IPS-11a (cell line): ENCODE measurements around the gene DTYMK.
"Not testable (repeated sequence)": the region's sequence is repeated elsewhere in the genome, so short reads cannot be mapped to it uniquely, and the experiment has no call there.

Source experiments
- H3K4me3 ChIP-seq: one replicate; pipeline ENCODE4 v1.5.1; 2013; ENCODE audit warnings: low read depth, low read length, control low read depth

DTYMK gene, protein sequence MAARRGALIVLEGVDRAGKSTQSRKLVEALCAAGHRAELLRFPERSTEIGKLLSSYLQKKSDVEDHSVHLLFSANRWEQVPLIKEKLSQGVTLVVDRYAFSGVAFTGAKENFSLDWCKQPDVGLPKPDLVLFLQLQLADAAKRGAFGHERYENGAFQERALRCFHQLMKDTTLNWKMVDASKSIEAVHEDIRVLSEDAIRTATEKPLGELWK

DNA sequence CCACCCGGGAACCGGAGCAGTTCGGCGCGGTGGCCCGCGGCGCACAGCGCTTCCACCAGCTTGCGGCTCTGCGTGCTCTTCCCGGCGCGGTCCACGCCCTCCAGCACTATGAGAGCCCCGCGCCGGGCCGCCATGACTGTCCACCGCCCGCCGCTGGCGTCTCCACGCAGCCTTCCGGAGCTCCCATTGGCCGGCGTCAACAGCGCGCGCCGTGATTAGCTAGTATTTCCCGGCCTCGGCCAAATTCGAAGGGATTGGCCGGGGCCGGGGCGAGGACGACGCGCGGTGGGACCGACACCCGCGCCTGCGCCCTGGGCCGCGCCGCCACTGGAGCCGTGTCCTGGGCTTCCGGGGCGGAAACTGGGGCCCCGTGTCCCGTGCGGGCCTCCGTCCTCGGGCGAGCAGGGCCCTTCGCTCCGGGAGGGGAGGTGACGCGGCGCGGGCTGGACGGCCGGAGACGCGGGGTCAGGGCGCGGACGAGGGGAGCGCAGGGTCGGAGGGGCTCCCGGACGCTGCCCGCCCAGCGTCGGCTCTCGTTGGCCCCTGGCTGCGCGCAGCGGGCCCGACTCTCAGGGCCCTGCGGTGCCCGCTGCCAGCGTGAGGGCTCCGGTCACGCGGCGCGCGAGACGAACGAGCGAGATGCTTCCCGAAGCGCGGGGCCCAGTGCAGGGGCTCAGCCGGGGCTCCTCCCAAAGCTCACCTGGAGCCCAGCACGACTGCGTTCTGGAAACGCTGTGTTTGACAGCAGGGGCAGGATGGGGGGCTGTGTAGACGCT, at the start of gene DTYMK:
Gene DTYMK, minus strand, starts transcription at position 166 of the 776 bp plus-strand sequence. Its CDS starts 32 bp downstream, at position 134.
- H3K4me3 ChIP-seq: peak within 1 kb of the TSS; percentile 82

DNA sequence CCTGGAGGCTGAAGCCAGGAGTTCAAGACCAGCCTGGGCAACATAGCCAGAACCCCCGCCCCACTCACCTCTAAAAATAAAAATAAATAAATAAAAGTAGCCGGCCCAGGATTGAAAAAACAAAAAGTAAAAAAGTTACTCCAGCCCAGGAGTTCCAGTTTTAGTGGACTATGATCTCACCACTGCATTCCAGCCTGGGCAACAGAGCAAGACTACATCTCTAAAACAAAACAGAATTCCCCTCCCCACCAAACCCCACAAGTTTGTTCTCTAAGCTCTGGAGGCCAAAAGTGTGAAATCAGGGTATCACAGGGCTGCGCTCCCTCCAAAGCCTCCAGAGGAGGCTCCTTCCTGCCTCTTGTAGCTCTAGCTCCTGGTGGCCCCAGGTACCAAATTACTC, 49.5 kb upstream of the DTYMK start:
- H3K4me3 ChIP-seq: no peak overlapping the region

DNA sequence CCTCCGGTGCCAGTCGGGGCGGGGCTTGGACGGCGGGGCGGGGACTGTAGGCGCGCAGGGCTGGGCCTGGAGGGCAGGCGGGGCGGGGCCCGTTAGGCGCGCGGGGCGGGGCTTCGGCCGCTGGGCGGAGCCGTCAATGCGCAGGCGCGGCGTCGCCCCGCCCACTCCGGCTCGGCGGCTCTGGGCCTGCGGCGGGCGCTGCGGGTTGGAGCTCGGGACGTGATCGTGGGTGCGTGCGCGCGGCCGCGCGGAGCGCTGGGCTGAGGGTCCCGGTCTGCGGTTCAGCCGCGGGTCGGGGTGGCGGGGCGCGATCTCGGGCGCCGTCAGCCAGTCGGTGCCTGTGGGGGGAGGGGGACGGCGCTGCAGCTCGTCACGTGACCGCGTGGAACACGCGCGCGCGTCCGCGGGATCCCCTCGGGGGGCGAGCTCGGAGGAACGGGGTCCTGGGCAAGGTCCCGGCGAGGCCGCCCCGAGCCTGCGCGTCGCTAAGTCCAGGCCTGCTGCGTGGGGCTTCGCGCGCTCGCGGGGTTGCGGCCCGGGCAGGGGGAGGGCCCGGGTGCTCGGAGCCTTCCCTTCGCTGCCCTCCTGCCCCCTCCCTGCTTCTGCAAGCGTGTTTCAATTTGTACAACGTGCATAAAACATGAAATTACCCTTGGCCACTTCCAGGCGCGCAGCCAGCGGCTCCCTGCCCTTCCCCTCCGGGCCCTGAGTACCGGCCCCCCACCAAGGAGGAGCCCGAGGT, 48.0 kb upstream of the DTYMK start, which contains the start of gene D2HGDH:
Gene D2HGDH, plus strand, starts transcription at position 164 of the 742 bp plus-strand sequence. CDS start 595 bp downstream, outside the sequence.
- H3K4me3 ChIP-seq: peak within 1 kb of the TSS; percentile 78

DNA sequence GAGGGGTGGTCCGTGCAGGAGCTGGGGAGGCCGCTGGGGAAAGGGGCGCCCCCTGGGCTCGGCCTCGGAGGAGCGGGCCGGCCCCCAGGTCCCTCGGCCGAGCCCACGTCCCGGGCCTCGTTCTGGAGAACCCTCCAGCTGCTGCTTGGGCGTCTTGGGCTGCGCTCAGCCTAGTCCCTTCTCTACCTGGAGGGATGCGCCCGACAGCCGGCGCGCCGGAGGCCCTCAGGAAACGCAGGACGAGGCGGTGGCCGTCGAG, 47.5 kb upstream of the DTYMK start:
- peak overlapping the region; percentile 20 for H3K4me3 ChIP-seq

DNA sequence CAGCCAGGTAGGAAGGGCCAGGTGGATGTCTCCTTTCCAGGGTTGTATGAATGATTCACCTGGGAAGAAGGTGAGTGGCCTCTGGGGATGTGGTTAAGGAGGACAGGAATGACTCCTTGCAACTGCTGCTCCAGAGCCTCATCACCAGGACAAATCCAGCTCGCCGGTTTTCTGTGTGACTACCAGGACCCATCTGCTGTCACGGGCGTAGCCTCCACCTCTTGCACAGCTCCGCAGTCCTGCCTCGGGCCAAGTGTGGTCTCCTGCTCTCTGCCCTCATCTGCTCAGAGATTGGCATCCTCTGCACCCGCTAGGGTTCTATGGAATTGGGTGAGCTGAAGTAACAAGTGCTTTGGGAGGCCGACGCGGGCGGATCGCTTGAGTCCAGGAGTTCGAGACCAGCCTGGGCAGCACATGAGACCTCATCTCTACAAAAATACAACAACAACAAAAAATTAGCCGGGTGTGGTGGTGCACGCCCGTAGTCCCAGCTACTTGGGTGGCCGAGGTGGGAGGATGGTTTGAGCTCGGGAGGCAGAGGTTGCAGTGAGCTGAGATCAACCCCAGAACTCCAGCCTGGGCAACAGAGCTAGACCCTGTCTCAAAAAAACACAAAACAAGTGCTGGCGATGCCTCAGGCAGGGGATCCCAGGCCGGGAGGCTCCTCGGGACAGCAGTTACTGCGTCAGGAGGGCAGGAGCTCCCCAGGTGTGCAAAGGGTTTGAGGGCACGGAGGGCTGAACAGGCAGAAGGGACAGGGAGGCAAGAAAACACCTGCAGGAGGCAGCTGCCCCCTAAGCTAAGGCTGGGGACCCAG, 47.0 kb upstream of the DTYMK start:
- peak overlapping the region; percentile 20 for H3K4me3 ChIP-seq

DNA sequence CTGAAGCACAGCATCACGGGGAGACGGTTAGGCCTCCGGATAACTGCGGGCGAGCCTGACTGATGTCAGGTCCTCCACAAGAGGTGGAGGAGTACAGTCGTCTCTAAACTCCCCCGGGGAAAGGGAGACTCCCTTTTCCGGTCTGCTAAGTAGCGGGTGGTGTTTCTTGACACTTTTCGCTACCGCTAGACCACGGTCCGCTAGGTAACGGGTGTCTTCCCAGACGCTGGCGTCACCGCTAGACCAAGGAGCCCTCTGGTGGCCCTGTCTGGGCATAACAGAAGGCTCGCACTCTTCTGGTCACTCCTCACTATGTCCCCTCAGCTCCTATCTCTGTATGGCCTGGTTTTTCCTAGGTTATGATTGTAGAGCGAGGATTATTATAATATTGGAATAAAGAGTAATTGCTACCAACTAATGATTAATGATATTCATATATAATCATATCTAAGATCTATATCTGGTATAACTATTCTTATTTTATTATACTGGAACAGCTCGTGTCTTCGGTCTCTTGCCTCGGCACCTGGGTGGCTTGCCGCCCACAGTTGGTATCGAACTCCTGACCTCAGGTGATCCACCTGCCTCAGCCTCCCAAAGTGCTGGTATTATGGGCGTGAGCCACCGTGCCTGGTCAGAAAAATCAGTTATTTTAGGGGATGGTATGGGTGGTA, 46.0 kb upstream of the DTYMK start:
- H3K4me3 ChIP-seq: not testable (repeated sequence)

DNA sequence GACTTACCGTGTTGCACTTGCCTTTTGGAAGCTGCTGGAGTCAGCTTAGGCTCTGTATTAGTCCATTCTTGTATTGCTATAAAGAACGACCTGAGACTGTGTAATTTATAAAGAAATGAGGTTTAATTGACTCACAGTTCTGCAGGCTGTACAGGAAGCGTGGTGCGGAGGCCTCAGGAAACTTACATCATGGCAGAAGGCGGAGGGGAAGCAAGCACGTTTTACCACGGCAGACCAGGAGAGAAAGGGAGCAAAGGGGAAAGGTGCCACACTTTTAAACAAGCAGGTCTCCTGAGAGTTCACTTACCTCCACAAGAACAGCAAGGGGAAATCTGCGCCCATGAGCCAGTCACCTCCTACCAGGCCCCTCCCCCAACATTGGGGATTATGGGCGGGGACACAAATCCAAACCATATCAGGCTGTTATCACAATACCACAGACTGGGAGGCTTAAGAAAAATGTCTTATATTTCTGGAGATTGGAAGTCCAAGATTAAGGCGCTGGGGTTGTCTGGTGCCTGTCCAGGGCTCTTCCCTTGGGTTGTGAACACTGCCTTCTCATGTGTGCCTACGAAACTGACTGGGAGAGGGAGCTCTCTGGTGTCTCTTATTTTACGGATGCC, 44.2 kb upstream of the DTYMK start:
- no peak overlapping the region for H3K4me3 ChIP-seq

DNA sequence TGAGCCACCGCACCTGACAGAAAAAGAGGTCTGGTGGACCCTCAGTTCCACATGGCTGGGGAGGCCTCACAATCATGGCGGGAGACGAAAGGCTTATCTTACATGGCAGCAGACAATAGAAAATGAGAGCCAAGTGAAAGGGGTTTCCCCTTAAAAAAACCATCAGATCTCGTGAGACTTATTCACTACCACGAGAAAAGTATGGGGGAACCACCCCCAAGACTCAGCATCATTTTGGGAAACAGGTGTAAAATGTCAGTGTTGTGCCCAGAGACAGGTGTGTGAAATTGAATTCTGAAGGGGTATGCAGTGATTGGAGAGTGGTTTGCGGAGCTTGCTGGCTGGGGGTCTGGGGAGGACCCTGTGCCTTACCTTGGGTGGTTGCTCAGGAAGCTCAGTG, 43.3 kb upstream of the DTYMK start:
- H3K4me3 ChIP-seq: no peak overlapping the region

DNA sequence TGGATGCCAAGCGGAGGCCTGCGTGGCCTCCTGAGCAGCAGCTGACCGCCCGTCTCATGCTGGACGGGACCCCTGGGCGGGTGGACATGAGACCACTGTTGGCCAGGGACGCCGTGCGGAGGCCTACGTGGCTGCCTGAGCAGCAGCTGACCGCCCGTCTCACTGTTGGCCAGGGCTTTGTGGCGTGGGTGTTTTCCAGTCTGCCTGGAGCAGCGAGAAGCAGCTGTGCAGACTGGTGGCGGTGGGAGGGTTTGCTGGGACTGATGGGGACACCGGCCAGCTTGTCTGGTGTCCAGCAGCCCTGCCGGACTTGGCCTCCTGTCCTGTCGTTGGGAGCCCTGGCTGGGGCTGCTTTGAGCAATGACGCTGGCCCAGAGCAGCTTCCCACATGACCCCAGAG, 42.0 kb upstream of the DTYMK start:
- H3K4me3 ChIP-seq: no peak overlapping the region

DNA sequence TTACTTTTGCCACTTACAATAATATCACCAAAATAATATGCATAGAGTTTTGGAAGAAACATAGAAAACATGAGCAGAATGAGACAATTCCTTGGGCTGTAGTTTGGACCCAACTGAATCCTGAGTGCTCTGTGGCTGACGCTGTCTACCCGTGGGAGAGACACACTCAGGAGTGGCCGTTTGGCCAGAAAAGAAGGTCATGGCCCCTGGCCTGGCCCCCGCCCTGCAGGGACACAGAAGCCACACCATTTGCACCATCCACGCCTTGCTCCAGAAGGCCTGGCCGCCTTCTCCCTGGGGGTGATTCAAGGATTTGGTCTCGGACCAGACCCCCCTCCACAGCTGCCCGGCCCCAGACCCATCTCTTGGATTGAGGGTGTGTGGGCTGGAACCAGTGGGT, 41.4 kb upstream of the DTYMK start:
- no peak overlapping the region for H3K4me3 ChIP-seq

DNA sequence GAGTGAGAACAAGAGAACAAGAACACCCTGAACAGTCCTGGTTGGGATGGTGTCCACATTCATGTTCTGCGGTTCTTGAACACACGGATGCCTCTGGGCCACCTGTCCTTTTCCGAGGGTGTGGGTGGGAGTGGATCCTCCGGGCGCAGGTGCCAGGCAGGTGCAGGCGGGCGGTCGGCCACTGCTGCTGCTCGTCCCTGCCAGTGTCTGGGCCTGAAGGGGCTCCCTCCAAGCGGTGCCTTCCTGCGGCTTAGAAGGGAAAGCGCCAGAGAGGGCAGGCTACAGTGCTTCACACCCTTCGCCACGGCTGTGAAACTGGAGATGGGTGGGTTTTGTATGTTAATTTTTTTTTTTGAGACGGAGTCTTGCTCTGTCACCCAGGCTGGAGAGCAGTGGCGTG, 39.8 kb upstream of the DTYMK start:
- H3K4me3 ChIP-seq: no peak overlapping the region

DNA sequence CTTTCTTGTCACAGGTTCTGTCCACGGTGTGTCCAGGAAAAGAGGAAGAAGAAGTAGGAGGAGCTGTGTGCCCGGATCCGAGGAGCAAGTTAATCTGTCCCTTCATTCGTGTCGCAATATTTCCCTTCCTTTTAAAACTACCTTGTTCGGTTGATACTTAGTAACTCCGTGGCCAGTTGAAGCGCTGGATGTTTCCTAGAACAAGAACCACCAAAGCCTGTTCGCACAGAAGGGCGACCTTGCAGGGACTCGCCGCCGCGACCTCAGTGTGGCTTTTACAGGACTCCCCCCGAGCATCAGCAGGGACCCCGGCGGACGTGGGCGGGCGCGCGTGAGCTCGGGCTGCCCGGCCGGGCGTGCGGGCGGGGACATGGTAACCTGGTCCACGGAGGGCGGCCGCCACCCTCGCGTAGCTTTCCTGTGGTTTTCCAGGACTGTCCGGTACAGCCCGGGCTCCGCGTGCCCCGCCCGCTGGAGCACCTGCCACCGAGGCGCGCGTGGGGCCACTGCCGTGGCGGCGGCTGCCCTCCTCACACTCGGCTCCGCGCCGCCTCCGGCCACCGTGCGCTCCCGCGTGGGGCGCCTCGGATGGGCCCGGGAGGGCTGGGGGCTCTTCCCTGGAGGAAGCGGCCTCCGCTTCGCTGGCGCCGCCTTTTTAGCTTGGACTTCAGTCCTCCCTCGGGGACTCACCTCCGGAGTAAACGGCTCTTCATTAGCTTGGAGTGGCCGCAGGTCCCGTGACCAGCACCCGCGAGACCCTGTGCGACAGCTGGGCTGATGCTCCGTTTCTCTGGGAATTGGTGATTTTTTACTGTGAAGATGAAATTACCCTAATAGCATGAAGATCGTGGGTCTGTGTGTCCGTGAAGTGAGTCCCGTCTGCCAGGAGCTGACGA, 38.6 kb upstream of the DTYMK start:
- no peak overlapping the region for H3K4me3 ChIP-seq

DNA sequence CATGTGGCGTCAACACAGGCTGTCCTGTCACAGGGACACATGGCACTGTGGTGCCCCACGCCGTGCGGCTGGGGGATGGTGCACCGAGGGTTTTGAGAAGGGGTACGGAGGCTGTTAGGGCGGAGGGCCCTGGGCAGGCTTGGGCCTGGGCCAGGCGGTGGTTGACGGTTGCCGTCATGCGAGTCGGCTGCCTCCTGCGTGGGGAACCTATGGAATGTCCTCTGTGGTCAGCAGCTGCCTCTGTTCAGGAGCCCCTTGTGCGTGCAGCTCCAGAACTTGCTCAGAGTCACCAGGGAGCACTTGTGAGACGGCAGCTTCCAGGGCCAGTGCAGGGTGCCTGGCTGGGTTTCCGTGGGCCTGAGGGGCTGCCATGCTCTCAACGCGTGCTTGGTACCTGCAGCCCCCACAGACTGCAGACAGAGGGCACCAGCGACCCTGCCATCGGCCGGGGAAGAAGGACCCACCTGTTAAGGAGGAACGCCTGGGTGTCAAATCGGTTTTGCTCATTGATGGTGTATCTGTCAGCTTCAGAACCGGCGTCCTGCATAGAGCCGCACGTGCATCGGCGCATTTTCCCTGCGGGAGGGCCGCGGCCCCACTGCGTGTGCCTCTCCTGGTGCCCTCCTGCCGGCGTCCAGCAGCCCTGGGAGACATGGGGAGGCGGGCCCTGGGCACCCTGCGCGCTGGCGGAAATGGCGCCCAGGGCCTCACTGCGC, 37.8 kb upstream of the DTYMK start:
- H3K4me3 ChIP-seq: no peak overlapping the region

DNA sequence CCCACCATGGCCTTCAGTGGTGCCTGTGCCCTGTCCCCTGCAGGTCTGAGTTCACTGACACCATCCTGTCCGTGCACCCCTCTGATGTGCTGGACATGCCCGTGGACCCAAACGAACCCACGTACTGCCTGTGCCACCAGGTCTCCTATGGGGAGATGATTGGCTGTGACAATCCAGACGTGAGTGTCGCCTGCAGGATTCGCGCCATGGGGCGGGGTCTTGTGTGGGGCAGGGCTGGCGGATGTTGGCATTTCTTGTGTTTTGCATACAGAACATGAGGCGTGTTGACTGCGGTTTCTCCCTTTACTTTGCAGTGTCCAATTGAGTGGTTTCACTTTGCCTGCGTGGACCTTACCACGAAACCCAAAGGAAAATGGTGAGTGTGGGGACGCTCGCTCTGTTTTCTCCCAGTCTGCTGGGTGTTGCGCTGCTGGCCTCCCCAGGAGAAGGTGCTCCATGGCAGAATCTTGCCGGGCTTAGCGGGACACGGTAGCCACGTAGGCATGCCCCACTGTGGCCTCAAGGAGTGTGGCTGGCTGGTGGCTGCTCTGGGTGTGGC, 36.4 kb upstream of the DTYMK start:
- H3K4me3 ChIP-seq: no peak overlapping the region

DNA sequence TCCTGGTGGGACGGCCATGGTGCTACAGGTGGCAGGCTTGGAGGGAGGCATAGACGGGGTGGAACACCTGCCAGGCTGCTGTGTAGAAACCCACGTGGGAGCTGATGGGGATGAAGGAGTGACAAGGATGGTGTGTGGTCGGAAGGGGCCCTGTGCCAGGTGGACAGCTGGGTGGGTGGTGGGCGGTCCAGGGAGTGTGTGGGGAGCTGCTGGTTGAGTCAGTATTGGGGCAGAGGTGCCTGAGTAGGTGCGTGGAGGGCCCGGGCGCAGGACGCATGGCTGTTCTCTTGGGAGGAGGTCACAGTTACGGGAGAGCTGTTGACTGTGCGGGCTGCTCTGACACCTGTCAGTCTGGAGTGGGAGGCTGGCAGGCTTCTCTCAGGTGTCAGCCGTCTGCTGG, 35.2 kb upstream of the DTYMK start:
- H3K4me3 ChIP-seq: no peak overlapping the region

DNA sequence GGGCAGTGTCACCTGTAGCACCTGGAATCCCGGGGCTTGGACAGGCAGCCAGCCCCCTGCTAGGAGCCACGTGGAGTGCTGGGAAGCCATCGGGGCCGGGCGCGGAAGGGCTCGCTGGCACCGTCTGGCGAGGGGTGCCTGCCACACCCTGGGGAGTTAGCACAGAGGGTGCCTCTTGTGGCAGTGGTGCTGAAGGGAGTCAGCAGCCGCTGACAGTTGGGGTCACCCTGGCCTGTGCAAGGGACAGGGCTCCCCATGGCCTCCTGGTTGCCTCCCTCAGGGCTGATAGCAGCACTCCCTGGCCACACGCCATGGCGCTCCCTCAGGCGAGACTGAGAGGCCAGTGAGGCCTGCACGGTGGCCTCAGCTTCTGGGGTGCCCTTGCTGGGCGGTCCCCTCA, 33.9 kb upstream of the DTYMK start:
- no peak overlapping the region for H3K4me3 ChIP-seq

DNA sequence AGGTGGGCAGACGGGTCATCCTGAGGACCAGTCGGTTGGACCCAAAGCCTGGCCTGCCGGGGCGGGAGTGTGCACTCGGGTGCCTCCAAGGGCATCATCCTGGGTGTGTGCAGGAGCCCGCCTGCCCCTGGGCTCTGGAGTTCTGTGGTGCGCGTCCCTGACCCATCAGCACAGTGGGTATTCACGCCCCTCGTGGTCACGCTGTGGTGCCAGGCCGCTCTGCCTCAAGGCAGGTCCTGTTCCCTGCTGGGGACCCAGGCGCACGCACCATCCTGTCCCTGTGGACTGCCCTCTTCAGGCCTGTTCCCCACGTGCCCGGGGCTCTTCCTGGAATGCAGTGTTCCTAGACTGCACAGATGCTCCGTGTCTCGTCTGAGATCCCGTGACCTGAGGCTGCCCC, 33.5 kb upstream of the DTYMK start:
- no peak overlapping the region for H3K4me3 ChIP-seq

DNA sequence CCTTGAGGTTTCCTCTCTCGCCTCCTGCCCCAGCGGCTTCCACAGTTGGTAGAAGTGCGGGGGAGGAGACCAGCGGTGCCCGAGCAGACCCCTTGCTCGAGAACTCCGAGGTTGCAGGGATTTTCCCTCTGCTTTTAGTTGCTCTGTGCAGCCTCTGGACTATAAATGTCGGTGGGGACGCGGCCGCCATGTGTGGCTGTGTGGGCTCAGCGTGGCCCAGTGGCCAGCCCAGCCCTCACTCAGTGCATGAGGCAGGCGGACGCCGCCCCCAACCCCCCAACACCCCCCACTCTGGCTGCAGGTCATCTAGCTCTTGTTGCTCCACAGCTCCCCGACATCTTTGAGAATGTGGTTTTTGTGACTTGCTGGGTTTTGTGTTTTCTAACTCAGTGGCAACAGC, 32.5 kb upstream of the DTYMK start:
- H3K4me3 ChIP-seq: no peak overlapping the region
